ENCODE data around the gene CTXND2. TPM values are rescaled to one million over a fixed set of nuclear protein-coding genes. Genes with fewer than 3 reads are reported as not detected.

Gene CTXND2
- total RNA-seq, 2 experiments from 2014 or later: not detected

GRCh38 chr1:150872572-150872971 lies 14.4 kb upstream of the CTXND2 start:
- CTCF ChIA-PET (ENCODE audit: unreplicated experiment): no interaction called here
- Histone ChIP-seq H3K9me3 (ENCODE audit: low read length) (no peaks in the 10 kb centered on the region), H3K27ac (ENCODE audit: low read depth, low read length, poor library complexity, severe bottlenecking) (no peak overlapping the region), H2AFZ (ENCODE audit: low read length) (no peak overlapping the region), H3K4me3 (ENCODE audit: low read depth, low read length, poor library complexity, severe bottlenecking) (no peak overlapping the region), H4K20me1 (ENCODE audit: insufficient read depth, low read length) (no peaks in the 10 kb centered on the region), H3K4me1 (ENCODE audit: insufficient read depth, low read length, poor library complexity, severe bottlenecking) (peaks cover 22% of the 10 kb centered on the region), H3K36me3 (ENCODE audit: insufficient read depth, low read length) (peaks cover 22% of the 10 kb centered on the region), H3K9me2 (ENCODE audit: insufficient read depth, low read length) (no peaks in the 10 kb centered on the region), H3K79me2 (ENCODE audit: insufficient read depth, low read depth, low read length) (peaks cover 28% of the 10 kb centered on the region; the same call in 1 of the 2 replicates), H3K4me2 (ENCODE audit: low read length) (no peak overlapping the region)
- TF ChIP-seq EZH2phosphoT487 (IDR thresholded peaks at IDR 0.05; ENCODE audit: borderline replicate concordance, low read depth, low read length) (no peak), CTCF (conservative IDR thresholded peaks at IDR 0.05; ENCODE audit: low read length) (no peak)
- intact Hi-C loops (cut with micrococcal nuclease; ENCODE audit: unreplicated experiment): no loop called here
- POLR2A ChIA-PET: no interaction called here
- no TSS peak for BruUV-seq (replicated peaks)
- no peak for DNase-seq (ENCODE audit: low spot score)

GRCh38 chr1:150873521-150873920 lies 13.4 kb upstream of the CTXND2 start:
- Histone ChIP-seq H3K4me1 (ENCODE audit: insufficient read depth, low read length, poor library complexity, severe bottlenecking) (peaks cover 23% of the 10 kb centered on the region), H3K9me2 (ENCODE audit: insufficient read depth, low read length) (no peaks in the 10 kb centered on the region), H3K27ac (ENCODE audit: low read depth, low read length, poor library complexity, severe bottlenecking) (no peak overlapping the region), H2AFZ (ENCODE audit: low read length) (no peak overlapping the region), H4K20me1 (ENCODE audit: insufficient read depth, low read length) (no peaks in the 10 kb centered on the region), H3K36me3 (ENCODE audit: insufficient read depth, low read length) (peaks cover 13% of the 10 kb centered on the region), H3K9me3 (ENCODE audit: low read length) (no peaks in the 10 kb centered on the region), H3K4me3 (ENCODE audit: low read depth, low read length, poor library complexity, severe bottlenecking) (no peak overlapping the region), H3K4me2 (ENCODE audit: low read length) (no peak overlapping the region), H3K79me2 (ENCODE audit: insufficient read depth, low read depth, low read length) (peaks cover 28% of the 10 kb centered on the region; the same call in 1 of the 2 replicates)
- no peak for TF ChIP-seq EZH2phosphoT487 (IDR thresholded peaks at IDR 0.05; ENCODE audit: borderline replicate concordance, low read depth, low read length)
- no peak for TF ChIP-seq CTCF (conservative IDR thresholded peaks at IDR 0.05; ENCODE audit: low read length)
- intact Hi-C loops (cut with micrococcal nuclease; ENCODE audit: unreplicated experiment): no loop called here
- CTCF ChIA-PET (ENCODE audit: unreplicated experiment): no interaction called here
- no peak for DNase-seq (ENCODE audit: low spot score)
- no TSS peak for BruUV-seq (replicated peaks)
- POLR2A ChIA-PET: no interaction called here

- H3K36me3 ChIP-seq (ENCODE audit: insufficient read depth, low read length): peaks cover 13% of the 10 kb centered on the region
- intact Hi-C loops (cut with micrococcal nuclease; ENCODE audit: unreplicated experiment): no loop called here
- ChIA-PET CTCF (ENCODE audit: unreplicated experiment) (no interaction called here), POLR2A (interaction anchor here (0.6 to 1.2 kb wide), 4 partner anchors 12 to 54 kb away, joined by 3 to 5 read pairs (median 4); no protein-coding TSS in a partner anchor)
- no peaks in the 10 kb centered on the region for H3K9me3 ChIP-seq (ENCODE audit: low read length)
- no TSS peak for BruUV-seq (replicated peaks)
- no peaks in the 10 kb centered on the region for H4K20me1 ChIP-seq (ENCODE audit: insufficient read depth, low read length)
- TF ChIP-seq CTCF (conservative IDR thresholded peaks at IDR 0.05; ENCODE audit: low read length): no peak
- no peak for TF ChIP-seq EZH2phosphoT487 (IDR thresholded peaks at IDR 0.05; ENCODE audit: borderline replicate concordance, low read depth, low read length)
- peaks cover 23% of the 10 kb centered on the region for H3K4me1 ChIP-seq (ENCODE audit: insufficient read depth, low read length, poor library complexity, severe bottlenecking)
- DNase-seq (ENCODE audit: low spot score): peak; percentile 16
- peak overlapping the region; percentile 86 for H3K4me2 ChIP-seq (ENCODE audit: low read length)
- no peaks in the 10 kb centered on the region for H3K9me2 ChIP-seq (ENCODE audit: insufficient read depth, low read length)
- H3K27ac ChIP-seq (ENCODE audit: low read depth, low read length, poor library complexity, severe bottlenecking): peak overlapping the region; percentile 65
- peaks cover 28% of the 10 kb centered on the region; the same call in 1 of the 2 replicates for H3K79me2 ChIP-seq (ENCODE audit: insufficient read depth, low read depth, low read length)
- peak overlapping the region; percentile 89 for H3K4me3 ChIP-seq (ENCODE audit: low read depth, low read length, poor library complexity, severe bottlenecking)
- H2AFZ ChIP-seq (ENCODE audit: low read length): no peak overlapping the region
These were observed 12.3 kb upstream of the CTXND2 start for GRCh38 chr1:150874455-150875196.

Measured in OCI-LY7 (cell line).